Upper lobe of left lung (tissue), 6 donors: Measurements from ENCODE around the gene LRP5. TPM values are rescaled to one million over a fixed set of nuclear protein-coding genes. Genes with fewer than 3 reads are reported as not detected.

ENCODE experiments used
- ATAC-seq, 2 donors: fragments of 200-7000 bp; cut with Tn5 transposase; one replicate each; pipeline ENCODE4 v1.9.1; 2022; ENCODE audit warnings: mild to moderate bottlenecking in 2 of 2, moderate library complexity in 2 of 2; ENCODE audit not compliant: low FRiP score in 2 of 2
- DNase-seq, 2 donors: peaks; one replicate each; pipeline ENCODE4 v3.0.0-alpha.2; 2019 to 2020
- H3K27ac ChIP-seq, 4 donors: fragments of 200-600 bp; sonication (generic); one replicate each; pipeline ENCODE4 v1.5.1; 2016 to 2019
- H3K27me3 ChIP-seq, 4 donors: fragments of 200-600 bp; sonication (generic); one replicate each; pipeline ENCODE4 v1.5.1; 2017 to 2019
- H3K36me3 ChIP-seq, 4 donors: fragments of 200-600 bp; sonication (generic); one replicate each; pipeline ENCODE4 v1.5.1; 2016 to 2019
- H3K4me1 ChIP-seq, 4 donors: fragments of 200-600 bp; sonication (generic); one replicate each; pipeline ENCODE4 v1.5.1; 2018 to 2019
- H3K4me3 ChIP-seq, 4 donors: fragments of 200-600 bp; sonication (generic); one replicate each; pipeline ENCODE4 v1.5.1; 2017 to 2019; ENCODE audit warnings: mild to moderate bottlenecking in 2 of 4, moderate library complexity in 1 of 4
- H3K9me3 ChIP-seq, 4 donors: fragments of 200-600 bp; sonication (generic); one replicate each; pipeline ENCODE4 v1.5.1; 2018 to 2019
- CTCF ChIP-seq, 6 experiments: fragments of 450-650 bp in 4 of 6; fragments of 200-600 bp in 2 of 6; sonication (generic) in 2 of 6; IDR thresholded peaks; one replicate each; pipeline ENCODE4 v1.5.1; 2016 to 2019; ENCODE audit warnings: antibody characterized with exemption in 6 of 6
- EP300 ChIP-seq, 4 donors: sonication (generic); formaldehyde crosslinking; IDR thresholded peaks; one replicate each; pipeline ENCODE4 v1.5.1; 2017; ENCODE audit warnings: antibody characterized with exemption in 4 of 4, control low read depth in 2 of 4
- POLR2A ChIP-seq, 4 donors: fragments of 450-650 bp; IDR thresholded peaks; one replicate each; pipeline ENCODE4 v1.5.1; 2016 to 2017; ENCODE audit warnings: antibody characterized with exemption in 4 of 4, mild to moderate bottlenecking in 2 of 4
- POLR2AphosphoS5 ChIP-seq, 2 donors: sonication (generic); formaldehyde crosslinking; IDR thresholded peaks; one replicate each; pipeline ENCODE4 v1.5.1; 2017; ENCODE audit warnings: antibody characterized with exemption in 2 of 2
- WGBS, 2 donors: methylation state at CpG; one replicate each; pipeline ENCODE4 v1.1.5; 2017 to 2018; 5-methylcytosine and 5-hydroxymethylcytosine counted together
- total RNA-seq, 6 donors: library from RNA; depleted of rRNA in 4 of 6; stranded (reverse); fragments of >200 nt in 4 of 6; gene quantifications; one replicate each; pipeline versions ENCODE4 v1.1.0 to v1.2.1, GENCODE V29; 2016 to 2021
- donor health status: DM: no; HTN: no; CAD: no; lungs with moderate emphysema.
- donor health status: DM: no; HTN: yes; CAD: no; lungs with severe emphysema.

Gene LRP5
- total RNA-seq, 6 donors from 2014 or later = 51.5 to 79.4 (median 67.6) TPM

DNA sequence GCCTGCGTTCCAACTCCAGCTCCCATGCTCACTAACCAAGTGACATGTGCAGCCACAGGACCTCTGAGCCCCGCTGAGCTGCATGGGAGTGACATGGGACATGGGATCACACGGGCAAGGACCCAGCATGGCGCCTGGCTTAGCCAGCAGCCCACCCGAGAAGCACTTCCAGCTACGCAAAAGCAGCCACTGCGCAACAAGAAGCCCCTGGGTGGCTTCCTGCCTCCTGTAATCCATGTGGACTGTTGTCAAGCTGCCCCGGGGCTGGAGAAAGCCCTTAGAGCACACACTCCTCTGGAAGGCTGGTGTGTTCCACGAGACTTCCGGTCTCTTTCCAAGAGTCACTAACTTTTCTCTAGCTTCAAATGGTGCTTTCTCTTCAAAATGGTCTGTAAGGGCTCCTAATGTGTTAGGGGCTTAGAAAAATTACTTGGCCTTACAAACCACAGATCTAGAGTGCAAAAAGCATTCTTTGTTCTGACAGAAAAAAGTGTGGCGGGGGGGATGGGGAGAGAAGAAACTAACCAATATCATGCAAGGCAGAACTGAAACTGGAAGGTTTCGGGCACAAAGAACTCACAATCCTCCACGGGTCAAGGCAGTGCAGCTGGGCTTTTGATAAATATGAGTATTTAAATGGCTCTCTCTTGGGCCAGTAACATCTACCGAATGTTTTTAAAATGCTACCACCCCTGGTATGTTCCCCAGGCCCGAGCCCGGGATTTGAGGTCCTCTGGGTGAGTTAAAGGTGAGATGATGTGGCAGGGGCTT is 46.1 kb upstream of the LRP5 start:
- Histone ChIP-seq H3K4me1 (peaks cover 10 to 20% (median 15%) of the 10 kb centered on the region in 4 donors), H3K9me3 (no peaks in the 10 kb centered on the region), H3K27ac (no peak overlapping the region), H3K36me3 (peaks cover 19 to 65% (median 55%) of the 10 kb centered on the region in 4 donors), H3K27me3 (no peaks in the 10 kb centered on the region), H3K4me3 (no peak overlapping the region)
- DNase-seq (no peak), ATAC-seq (no peak)
- WGBS, 2 donors = 80 to 90% methylated on average over 12 to 16 of the region's 16 CpGs
- TF ChIP-seq CTCF (IDR thresholded peaks at IDR 0.05) = no peak

DNA sequence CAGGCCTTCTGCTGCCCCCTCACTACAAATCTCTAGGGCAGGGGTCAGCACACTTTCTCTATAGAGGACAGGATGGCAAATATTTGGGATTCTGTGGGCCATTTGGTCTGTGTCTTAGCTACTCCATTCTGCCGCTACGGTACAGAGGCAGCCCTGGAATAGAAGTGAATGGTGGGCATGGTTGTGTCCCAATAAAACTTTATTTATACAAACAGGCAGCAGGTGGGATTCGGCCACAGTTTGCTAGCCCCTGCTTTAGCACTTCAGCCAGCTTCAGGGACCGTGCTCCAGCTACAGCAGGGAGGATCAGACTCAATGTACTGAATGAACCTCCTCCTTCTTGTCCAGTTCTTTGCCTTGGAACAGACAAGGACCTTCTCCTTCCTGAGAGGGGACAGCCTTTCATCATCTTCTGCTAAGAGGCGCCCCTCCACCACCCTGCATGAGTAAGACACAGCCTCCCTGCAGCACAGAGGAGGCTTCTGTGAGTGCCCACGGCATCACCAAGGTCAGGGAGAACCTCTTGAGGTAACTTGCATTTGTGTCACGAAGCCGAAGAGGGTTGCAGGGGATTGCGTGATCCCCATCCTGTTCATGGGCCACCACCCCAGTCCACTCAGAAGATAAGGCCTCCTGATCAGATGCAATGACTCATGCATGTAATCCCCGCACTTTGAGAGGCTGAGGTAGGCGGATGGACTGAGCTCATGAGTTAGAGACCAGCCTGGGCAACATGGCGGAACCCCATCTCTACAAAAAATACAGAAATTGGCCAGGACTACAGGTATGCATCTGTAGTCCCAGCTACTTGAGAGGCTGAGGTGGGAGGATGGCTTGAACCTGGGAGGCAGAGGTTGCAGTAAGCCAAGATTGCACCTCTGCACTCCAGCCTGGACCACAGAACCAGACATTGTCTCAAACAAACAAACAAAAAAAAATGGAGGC is 45.2 kb upstream of the LRP5 start:
- TF ChIP-seq CTCF (IDR thresholded peaks at IDR 0.05) (no peak), POLR2A (IDR thresholded peaks at IDR 0.05) (no peak), POLR2AphosphoS5 (IDR thresholded peaks at IDR 0.05) (no peak), EP300 (IDR thresholded peaks at IDR 0.05) (no peak)

DNA sequence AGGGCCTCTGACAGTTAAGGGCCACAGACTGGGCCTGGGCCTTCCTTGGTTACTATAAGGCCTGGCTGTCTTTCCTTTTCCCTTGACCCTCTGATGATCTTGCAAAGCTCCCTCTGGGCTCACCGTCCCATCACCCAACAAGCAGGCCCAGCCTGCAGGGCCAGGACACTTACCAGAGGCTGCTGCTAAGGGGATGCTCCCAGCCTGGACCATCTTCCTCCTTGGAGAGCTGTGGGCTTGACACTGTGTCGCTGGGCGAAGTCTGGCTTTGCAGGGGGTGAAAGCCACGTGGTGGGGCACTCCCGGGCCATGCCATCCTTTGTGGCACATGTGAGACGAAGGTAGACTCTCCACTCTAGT is 44.5 kb upstream of the LRP5 start:
- no peak for ATAC-seq
- 91 to 95% methylated on average over 6 of the region's 6 CpGs for WGBS, 2 donors

More for the DNA sequence above, 45.2 kb upstream of the LRP5 start:
- H3K9me3 ChIP-seq = no peaks in the 10 kb centered on the region
- ATAC-seq (no peak), DNase-seq (no peak)
- H3K27me3 ChIP-seq = no peaks in the 10 kb centered on the region
- no peak overlapping the region for H3K4me3 ChIP-seq
- peaks cover 18 to 56% (median 46%) of the 10 kb centered on the region in 4 donors for H3K36me3 ChIP-seq
- H3K4me1 ChIP-seq = peaks cover 10 to 20% (median 16%) of the 10 kb centered on the region in 4 donors
- no peak overlapping the region for H3K27ac ChIP-seq
- WGBS, 2 donors = 85 to 93% methylated on average over 11 to 12 of the region's 12 CpGs

GRCh38 chr11:68269414-68270081 is 42.8 kb upstream of the LRP5 start:
- Histone ChIP-seq H3K9me3 (no peaks in the 10 kb centered on the region), H3K27ac (no peak overlapping the region), H3K27me3 (no peaks in the 10 kb centered on the region), H3K4me3 (no peak overlapping the region), H3K36me3 (peaks cover 8 to 35% (median 27%) of the 10 kb centered on the region in 4 donors), H3K4me1 (peaks cover 18 to 33% (median 24%) of the 10 kb centered on the region in 4 donors)
- ATAC-seq (no peak), DNase-seq (no peak)
- WGBS, 2 donors = 74% methylated on average over 10 of the region's 10 CpGs
- TF ChIP-seq CTCF (IDR thresholded peaks at IDR 0.05) (no peak), POLR2A (IDR thresholded peaks at IDR 0.05) (no peak), POLR2AphosphoS5 (IDR thresholded peaks at IDR 0.05) (no peak), EP300 (IDR thresholded peaks at IDR 0.05) (no peak)

More for the DNA sequence above, 44.5 kb upstream of the LRP5 start:
- Histone ChIP-seq H3K9me3 (no peaks in the 10 kb centered on the region), H3K4me1 (peaks cover 16 to 27% (median 21%) of the 10 kb centered on the region in 4 donors), H3K27me3 (no peaks in the 10 kb centered on the region), H3K4me3 (no peak overlapping the region), H3K27ac (no peak overlapping the region), H3K36me3 (peaks cover 12 to 49% (median 39%) of the 10 kb centered on the region in 4 donors)
- DNase-seq = no peak
- TF ChIP-seq POLR2AphosphoS5 (IDR thresholded peaks at IDR 0.05) = no peak
- no peak for TF ChIP-seq EP300 (IDR thresholded peaks at IDR 0.05)
- TF ChIP-seq CTCF (IDR thresholded peaks at IDR 0.05) = no peak
- TF ChIP-seq POLR2A (IDR thresholded peaks at IDR 0.05) = no peak
